SK-N-SH treated with all-trans-retinoic acid at 6 μM for 48 hours (cell line): ENCODE measurements around the gene LENEP.

Source experiments
- ARNTL ChIP-seq: fragments of 450-650 bp; formaldehyde crosslinking; IDR thresholded peaks from 2 replicates; pipeline ENCODE4 v1.5.0; 2020; ENCODE audit warnings: low read depth, mild to moderate bottlenecking, moderate library complexity, borderline replicate concordance
- CSRNP3 ChIP-seq: fragments of 250-450 bp; sonication (Bioruptor Pico); IDR thresholded peaks from 2 replicates; pipeline ENCODE4 v1.5.1; 2021; ENCODE audit warnings: mild to moderate bottlenecking, moderate library complexity
- ESRRG ChIP-seq: fragments of 250-450 bp; sonication (Bioruptor Pico); IDR thresholded peaks from 2 replicates; pipeline ENCODE4 v1.6.1; 2021; ENCODE audit warnings: mild to moderate bottlenecking
- GLIS3 ChIP-seq: fragments of 250-450 bp; sonication (Bioruptor Pico); IDR thresholded peaks from 2 replicates; pipeline ENCODE4 v1.5.0; 2020; ENCODE audit warnings: mild to moderate bottlenecking, moderate library complexity
- POU6F1 ChIP-seq: fragments of 250-450 bp; sonication (Bioruptor Pico); IDR thresholded peaks from 2 replicates; pipeline ENCODE4 v1.8.0; 2021; ENCODE audit warnings: low read depth, mild to moderate bottlenecking, moderate library complexity, borderline replicate concordance
- RARB ChIP-seq: fragments of 250-450 bp; sonication (Bioruptor Pico); IDR thresholded peaks from 2 replicates; pipeline ENCODE4 v1.8.0; 2021; ENCODE audit warnings: mild to moderate bottlenecking, moderate library complexity
- TOX ChIP-seq: fragments of 250-450 bp; sonication (Bioruptor Pico); IDR thresholded peaks from 2 replicates; pipeline ENCODE4 v1.8.0; 2021; ENCODE audit warnings: mild to moderate bottlenecking, moderate library complexity, borderline replicate concordance
- TSHZ2 ChIP-seq: fragments of 250-450 bp; sonication (Bioruptor Pico); IDR thresholded peaks from 2 replicates; pipeline ENCODE4 v1.5.0; 2020; ENCODE audit warnings: mild to moderate bottlenecking, moderate library complexity
- ZC3H10 ChIP-seq: fragments of 250-450 bp; sonication (Bioruptor Pico); IDR thresholded peaks from 2 replicates; pipeline ENCODE4 v1.5.1; 2021; ENCODE audit warnings: mild to moderate bottlenecking, moderate library complexity
- ZFP3 ChIP-seq: fragments of 250-450 bp; sonication (Bioruptor Pico); IDR thresholded peaks from 2 replicates; pipeline ENCODE4 v1.5.0; 2020; ENCODE audit warnings: mild to moderate bottlenecking, moderate library complexity
- ZFP30 ChIP-seq: fragments of 450-650 bp; formaldehyde crosslinking; IDR thresholded peaks from 2 replicates; pipeline ENCODE4 v1.5.0; 2022; ENCODE audit warnings: mild to moderate bottlenecking, moderate library complexity
- ZNF8 ChIP-seq: fragments of 450-650 bp; formaldehyde crosslinking; IDR thresholded peaks from 2 replicates; pipeline ENCODE4 v1.5.0; 2020; ENCODE audit warnings: mild to moderate bottlenecking, moderate library complexity
- TF ChIP-seq, protein P1 (sequence below): fragments of 250-450 bp; sonication (Bioruptor Pico); IDR thresholded peaks from 2 replicates; pipeline ENCODE4 v1.8.0; 2020; ENCODE audit warnings: mild to moderate bottlenecking, moderate library complexity, borderline replicate concordance
- TF ChIP-seq, protein P2 (sequence below): fragments of 250-450 bp; sonication (Bioruptor Pico); IDR thresholded peaks from 2 replicates; pipeline ENCODE4 v1.5.1; 2020; ENCODE audit warnings: low read depth, mild to moderate bottlenecking, moderate library complexity

DNA sequence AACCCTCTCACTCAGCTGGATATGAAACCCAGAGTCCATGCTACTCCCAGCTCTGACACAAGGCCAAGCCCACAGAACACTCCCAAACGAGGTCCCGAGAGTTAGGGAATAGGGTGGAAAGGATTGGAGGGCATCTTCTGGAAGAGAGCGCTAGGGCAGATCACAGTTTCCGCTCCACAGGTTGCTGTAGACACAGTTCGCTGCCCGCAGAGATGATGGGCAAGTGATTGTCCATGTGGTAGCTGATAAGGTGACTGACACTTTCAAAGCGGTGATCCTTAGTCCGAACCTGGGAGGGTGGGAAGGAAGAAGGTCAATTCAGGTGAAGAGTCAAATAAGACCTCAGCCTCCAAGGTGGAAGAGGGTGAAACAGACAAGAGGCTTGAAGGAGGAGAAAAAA is 29.7 kb upstream of the LENEP start:
- no peak for TF ChIP-seq ZFP30
- TF ChIP-seq ARNTL = no peak
- no peak for TF ChIP-seq ESRRG (CRISPR knock-in tag)
- TF ChIP-seq ZFP3 (CRISPR knock-in tag) = no peak
- TF ChIP-seq ZC3H10 = no peak
- no peak for TF ChIP-seq RARB (CRISPR knock-in tag)
- TF ChIP-seq TOX (CRISPR knock-in tag) = no peak
- TF ChIP-seq, protein P1, sequence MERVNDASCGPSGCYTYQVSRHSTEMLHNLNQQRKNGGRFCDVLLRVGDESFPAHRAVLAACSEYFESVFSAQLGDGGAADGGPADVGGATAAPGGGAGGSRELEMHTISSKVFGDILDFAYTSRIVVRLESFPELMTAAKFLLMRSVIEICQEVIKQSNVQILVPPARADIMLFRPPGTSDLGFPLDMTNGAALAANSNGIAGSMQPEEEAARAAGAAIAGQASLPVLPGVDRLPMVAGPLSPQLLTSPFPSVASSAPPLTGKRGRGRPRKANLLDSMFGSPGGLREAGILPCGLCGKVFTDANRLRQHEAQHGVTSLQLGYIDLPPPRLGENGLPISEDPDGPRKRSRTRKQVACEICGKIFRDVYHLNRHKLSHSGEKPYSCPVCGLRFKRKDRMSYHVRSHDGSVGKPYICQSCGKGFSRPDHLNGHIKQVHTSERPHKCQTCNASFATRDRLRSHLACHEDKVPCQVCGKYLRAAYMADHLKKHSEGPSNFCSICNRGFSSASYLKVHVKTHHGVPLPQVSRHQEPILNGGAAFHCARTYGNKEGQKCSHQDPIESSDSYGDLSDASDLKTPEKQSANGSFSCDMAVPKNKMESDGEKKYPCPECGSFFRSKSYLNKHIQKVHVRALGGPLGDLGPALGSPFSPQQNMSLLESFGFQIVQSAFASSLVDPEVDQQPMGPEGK (CRISPR knock-in tag) = no peak
- TF ChIP-seq, protein P2, sequence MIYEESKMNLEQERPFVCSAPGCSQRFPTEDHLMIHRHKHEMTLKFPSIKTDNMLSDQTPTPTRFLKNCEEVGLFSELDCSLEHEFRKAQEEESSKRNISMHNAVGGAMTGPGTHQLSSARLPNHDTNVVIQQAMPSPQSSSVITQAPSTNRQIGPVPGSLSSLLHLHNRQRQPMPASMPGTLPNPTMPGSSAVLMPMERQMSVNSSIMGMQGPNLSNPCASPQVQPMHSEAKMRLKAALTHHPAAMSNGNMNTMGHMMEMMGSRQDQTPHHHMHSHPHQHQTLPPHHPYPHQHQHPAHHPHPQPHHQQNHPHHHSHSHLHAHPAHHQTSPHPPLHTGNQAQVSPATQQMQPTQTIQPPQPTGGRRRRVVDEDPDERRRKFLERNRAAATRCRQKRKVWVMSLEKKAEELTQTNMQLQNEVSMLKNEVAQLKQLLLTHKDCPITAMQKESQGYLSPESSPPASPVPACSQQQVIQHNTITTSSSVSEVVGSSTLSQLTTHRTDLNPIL (CRISPR knock-in tag) = no peak
- TF ChIP-seq TSHZ2 (CRISPR knock-in tag) = no peak
- TF ChIP-seq GLIS3 (CRISPR knock-in tag) = no peak
- TF ChIP-seq POU6F1 (CRISPR knock-in tag) = no peak
- no peak for TF ChIP-seq ZNF8
- TF ChIP-seq CSRNP3 (CRISPR knock-in tag) = no peak
